HFFc6 (cell line): Measurements from ENCODE around the gene APBB2. TPM values are rescaled to one million over a fixed set of nuclear protein-coding genes. Genes with fewer than 3 reads are reported as not detected.
A peak's percentile ranks its signal among the peaks of the same experiment; 100 is the strongest.

Experiments used
- DNase-seq: peaks from one replicate; pipeline ENCODE4 v3.0.0-alpha.2; 2018
- H3K27ac Mint-ChIP-seq: 2 replicates; pipeline ENCODE4 v1.8.0; 2020; ENCODE audit warnings: mild to moderate bottlenecking, mixed read lengths
- H3K27me3 Mint-ChIP-seq: 2 replicates; pipeline ENCODE4 v1.8.0; 2021; ENCODE audit warnings: mild to moderate bottlenecking, moderate library complexity, mixed read lengths; ENCODE audit not compliant: insufficient read depth
- H3K36me3 Mint-ChIP-seq: 2 replicates; pipeline ENCODE4 v1.8.0; 2021; ENCODE audit warnings: low read depth, mixed read lengths
- H3K4me1 Mint-ChIP-seq: 2 replicates; pipeline ENCODE4 v1.8.0; 2020; ENCODE audit warnings: low read depth, mixed read lengths
- H3K4me3 Mint-ChIP-seq: 2 replicates; pipeline ENCODE4 v1.8.0; 2020; ENCODE audit warnings: mild to moderate bottlenecking, moderate library complexity, mixed read lengths
- H3K9me3 Mint-ChIP-seq: 2 replicates; pipeline ENCODE4 v1.8.0; 2020; ENCODE audit warnings: mild to moderate bottlenecking, mixed read lengths
- CTCF ChIP-seq: fragments of 200-600 bp; sonication (generic); IDR thresholded peaks from 2 replicates; pipeline ENCODE4 v1.5.0; 2021; ENCODE audit warnings: antibody characterized with exemption, mild to moderate bottlenecking
- total RNA-seq, 6 experiments: library from RNA; stranded (reverse); fragmentation: NEBNext Ultra II Directional; extraction: Animal tissue kit (Norgen Biotek cat#: 25700); gene quantifications; 2 replicates in 1 of 6; 3 replicates in 5 of 6; pipeline ENCODE4 v1.2.3, GENCODE V29; 2021

APBB2 gene
- total RNA-seq, 6 experiments from 2014 or later: 32.4 to 45.5 (median 35.8) TPM

- peaks cover 47% of the 10 kb centered on the region for H3K4me1 Mint-ChIP-seq
- H3K4me3 Mint-ChIP-seq: no peak overlapping the region
- TF ChIP-seq CTCF: no peak
- peaks cover 3% of the 10 kb centered on the region for H3K27me3 Mint-ChIP-seq
- no peaks in the 10 kb centered on the region; the same call in 1 of the 2 replicates for H3K36me3 Mint-ChIP-seq
- H3K9me3 Mint-ChIP-seq: no peaks in the 10 kb centered on the region
- DNase-seq: no peak
- H3K27ac Mint-ChIP-seq: peak overlapping the region; percentile 43; the same call in 1 of the 2 replicates
Measured at GRCh38 chr4:40978548-40978947, 235.8 kb downstream of the APBB2 start.

- TF ChIP-seq CTCF: peak; percentile 90
Measured at GRCh38 chr4:40976343-40976742, 238.0 kb downstream of the APBB2 start.

GRCh38 chr4:40972722-40973121 lies 241.6 kb downstream of the APBB2 start:
- Mint-ChIP-seq H3K4me1 (peaks cover 44% of the 10 kb centered on the region), H3K36me3 (peaks cover 15% of the 10 kb centered on the region), H3K4me3 (no peak overlapping the region), H3K27me3 (peaks cover 3% of the 10 kb centered on the region; the same call in 1 of the 2 replicates), H3K27ac (no peak overlapping the region), H3K9me3 (no peaks in the 10 kb centered on the region)
- TF ChIP-seq CTCF: no peak
- no peak for DNase-seq

More at GRCh38 chr4:40976343-40976742, 238.0 kb downstream of the APBB2 start:
- peak; percentile 47 for DNase-seq
- H3K36me3 Mint-ChIP-seq: peaks cover 8% of the 10 kb centered on the region; the same call in 1 of the 2 replicates
- peaks cover 59% of the 10 kb centered on the region for H3K4me1 Mint-ChIP-seq
- H3K9me3 Mint-ChIP-seq: no peaks in the 10 kb centered on the region
- no peak overlapping the region for H3K4me3 Mint-ChIP-seq
- H3K27ac Mint-ChIP-seq: no peak overlapping the region
- H3K27me3 Mint-ChIP-seq: peaks cover 3% of the 10 kb centered on the region

GRCh38 chr4:40971338-40971737 lies 243.0 kb downstream of the APBB2 start:
- Mint-ChIP-seq H3K4me3 (no peak overlapping the region), H3K4me1 (peaks cover 38% of the 10 kb centered on the region), H3K36me3 (peaks cover 15% of the 10 kb centered on the region), H3K9me3 (no peaks in the 10 kb centered on the region), H3K27me3 (peaks cover 3% of the 10 kb centered on the region; the same call in 1 of the 2 replicates), H3K27ac (no peak overlapping the region)
- TF ChIP-seq CTCF: no peak
- DNase-seq: no peak

GRCh38 chr4:40969501-40969900 lies 244.8 kb downstream of the APBB2 start:
- Mint-ChIP-seq H3K4me1 (peaks cover 21% of the 10 kb centered on the region), H3K27me3 (no peaks in the 10 kb centered on the region), H3K36me3 (peaks cover 15% of the 10 kb centered on the region), H3K9me3 (no peaks in the 10 kb centered on the region), H3K27ac (no peak overlapping the region), H3K4me3 (no peak overlapping the region)
- no peak for DNase-seq
- TF ChIP-seq CTCF: no peak

GRCh38 chr4:40967550-40967949 lies 246.8 kb downstream of the APBB2 start:
- DNase-seq: no peak
- H3K27ac Mint-ChIP-seq: no peak overlapping the region
- TF ChIP-seq CTCF: no peak
- H3K4me3 Mint-ChIP-seq: no peak overlapping the region
- H3K36me3 Mint-ChIP-seq: peaks cover 7% of the 10 kb centered on the region; the same call in 1 of the 2 replicates
- H3K4me1 Mint-ChIP-seq: peaks cover 19% of the 10 kb centered on the region
- H3K9me3 Mint-ChIP-seq: no peaks in the 10 kb centered on the region
- no peaks in the 10 kb centered on the region for H3K27me3 Mint-ChIP-seq
